HG03103 (cell line): ENCODE data around the gene BOC.

ENCODE experiments used
- ATAC-seq: cut with Tn5 transposase; IDR thresholded peaks from one replicate; pipeline ENCODE4 v1.9.1; 2021; ENCODE audit warnings: low read depth; ENCODE audit not compliant: unreplicated experiment

BOC gene

GRCh38 chr3:113186566-113186965 is 24.8 kb upstream of the BOC start:
- no peak for ATAC-seq

- ATAC-seq: no peak
These were observed 18.1 kb upstream of the BOC start for GRCh38 chr3:113193288-113193687.

GRCh38 chr3:113193719-113194118 is 17.6 kb upstream of the BOC start:
- no peak for ATAC-seq

GRCh38 chr3:113194823-113195401 is 16.4 kb upstream of the BOC start:
- no peak for ATAC-seq

GRCh38 chr3:113200351-113200750 is 11.0 kb upstream of the BOC start:
- no peak for ATAC-seq

GRCh38 chr3:113200946-113201345 is 10.4 kb upstream of the BOC start:
- ATAC-seq: no peak

- ATAC-seq: no peak
These were observed 7.0 kb upstream of the BOC start for GRCh38 chr3:113204371-113204770.

GRCh38 chr3:113205481-113205880 is 5.9 kb upstream of the BOC start:
- ATAC-seq: no peak

GRCh38 chr3:113210604-113211329 is 590 bp upstream of the BOC start:
- no peak for ATAC-seq

- ATAC-seq: no peak
These were observed 940 bp downstream of the BOC start for GRCh38 chr3:113212150-113212843.

GRCh38 chr3:113212844-113213375 is 1.6 kb downstream of the BOC start:
- no peak for ATAC-seq

GRCh38 chr3:113213896-113214587 is 2.7 kb downstream of the BOC start:
- ATAC-seq: no peak

GRCh38 chr3:113214917-113215595 is 3.7 kb downstream of the BOC start:
- ATAC-seq: no peak

GRCh38 chr3:113216393-113216792 is 5.0 kb downstream of the BOC start:
- ATAC-seq: no peak

GRCh38 chr3:113218011-113218680 is 6.8 kb downstream of the BOC start:
- no peak for ATAC-seq

GRCh38 chr3:113218681-113219045 is 7.3 kb downstream of the BOC start:
- ATAC-seq: no peak

GRCh38 chr3:113219605-113220300 is 8.4 kb downstream of the BOC start:
- ATAC-seq: no peak

GRCh38 chr3:113220721-113221120 is 9.4 kb downstream of the BOC start:
- ATAC-seq: no peak

GRCh38 chr3:113221721-113222257 is 10.4 kb downstream of the BOC start:
- ATAC-seq: no peak
